GM20000 (cell line): ENCODE results near the gene GFOD2.

Source experiments
- DNase-seq: peaks from one replicate; pipeline ENCODE4 v3.0.0; 2012; ENCODE audit warnings: low spot score
- TF ChIP-seq, protein P1 (sequence below): IDR thresholded peaks from 2 replicates; pipeline ENCODE4 v1.5.1; 2012; ENCODE audit warnings: mild to moderate bottlenecking, control low read depth; ENCODE audit errors: extremely low read depth, missing control alignments

GFOD2 gene

DNA sequence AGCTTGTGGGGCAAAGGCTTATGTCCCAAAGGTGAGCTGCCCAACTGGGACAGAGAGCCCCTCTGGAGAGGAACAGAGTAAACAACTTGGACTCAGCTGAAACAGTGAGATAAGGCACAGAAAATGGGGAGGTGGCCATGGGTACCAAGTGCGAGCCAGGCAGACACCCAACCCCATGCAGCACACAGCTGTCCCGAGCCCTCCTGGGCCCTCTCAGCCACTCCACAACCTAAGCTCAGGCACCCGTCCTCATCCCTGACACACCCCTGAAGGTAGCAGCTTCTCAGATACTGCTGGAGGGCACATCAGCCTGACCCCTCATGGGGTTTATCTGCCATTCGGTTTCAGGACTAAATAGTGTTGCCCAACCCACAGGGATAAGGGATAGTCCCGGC, 4.8 kb upstream of the GFOD2 start:
- TF ChIP-seq, protein P1, sequence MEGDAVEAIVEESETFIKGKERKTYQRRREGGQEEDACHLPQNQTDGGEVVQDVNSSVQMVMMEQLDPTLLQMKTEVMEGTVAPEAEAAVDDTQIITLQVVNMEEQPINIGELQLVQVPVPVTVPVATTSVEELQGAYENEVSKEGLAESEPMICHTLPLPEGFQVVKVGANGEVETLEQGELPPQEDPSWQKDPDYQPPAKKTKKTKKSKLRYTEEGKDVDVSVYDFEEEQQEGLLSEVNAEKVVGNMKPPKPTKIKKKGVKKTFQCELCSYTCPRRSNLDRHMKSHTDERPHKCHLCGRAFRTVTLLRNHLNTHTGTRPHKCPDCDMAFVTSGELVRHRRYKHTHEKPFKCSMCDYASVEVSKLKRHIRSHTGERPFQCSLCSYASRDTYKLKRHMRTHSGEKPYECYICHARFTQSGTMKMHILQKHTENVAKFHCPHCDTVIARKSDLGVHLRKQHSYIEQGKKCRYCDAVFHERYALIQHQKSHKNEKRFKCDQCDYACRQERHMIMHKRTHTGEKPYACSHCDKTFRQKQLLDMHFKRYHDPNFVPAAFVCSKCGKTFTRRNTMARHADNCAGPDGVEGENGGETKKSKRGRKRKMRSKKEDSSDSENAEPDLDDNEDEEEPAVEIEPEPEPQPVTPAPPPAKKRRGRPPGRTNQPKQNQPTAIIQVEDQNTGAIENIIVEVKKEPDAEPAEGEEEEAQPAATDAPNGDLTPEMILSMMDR: no peak
- DNase-seq: no peak

DNA sequence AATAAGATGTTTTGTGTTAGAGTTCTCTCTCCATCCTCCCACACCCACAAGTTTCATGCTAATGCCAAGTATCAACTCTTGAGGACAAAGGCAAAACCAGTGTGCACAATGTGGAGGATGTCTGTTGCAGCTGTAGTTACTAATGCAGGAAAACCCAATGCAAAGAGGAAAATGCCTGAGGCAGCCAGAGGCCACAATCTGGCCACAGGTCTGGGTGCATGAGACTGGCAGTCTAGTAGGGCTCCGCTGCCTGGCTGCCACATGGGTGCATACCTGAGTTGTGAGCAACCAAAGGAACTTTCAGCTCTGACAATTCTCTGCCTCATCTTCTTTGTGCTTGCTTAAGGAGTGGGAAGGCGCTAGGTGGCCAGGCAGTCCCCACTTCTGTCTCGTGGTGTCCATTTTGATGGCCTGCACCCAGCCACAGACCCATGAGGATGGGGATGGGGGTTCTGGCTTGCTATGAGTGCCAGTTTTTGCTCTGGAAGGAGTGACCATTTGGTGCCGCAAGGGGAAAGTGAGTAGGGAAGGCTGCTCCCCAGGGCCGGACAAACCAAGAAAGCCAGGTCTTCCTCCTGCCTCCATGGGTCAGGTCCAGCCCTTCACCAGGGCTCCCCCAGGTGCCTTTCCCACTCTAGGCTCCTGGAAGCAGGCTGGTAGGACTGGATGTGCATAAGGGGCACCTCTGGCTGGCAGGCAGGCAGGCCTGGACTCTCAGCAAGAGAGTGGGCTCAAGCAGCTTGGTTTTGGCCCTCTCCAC, 4.2 kb upstream of the GFOD2 start:
- TF ChIP-seq, protein P1: no peak
- no peak for DNase-seq

DNA sequence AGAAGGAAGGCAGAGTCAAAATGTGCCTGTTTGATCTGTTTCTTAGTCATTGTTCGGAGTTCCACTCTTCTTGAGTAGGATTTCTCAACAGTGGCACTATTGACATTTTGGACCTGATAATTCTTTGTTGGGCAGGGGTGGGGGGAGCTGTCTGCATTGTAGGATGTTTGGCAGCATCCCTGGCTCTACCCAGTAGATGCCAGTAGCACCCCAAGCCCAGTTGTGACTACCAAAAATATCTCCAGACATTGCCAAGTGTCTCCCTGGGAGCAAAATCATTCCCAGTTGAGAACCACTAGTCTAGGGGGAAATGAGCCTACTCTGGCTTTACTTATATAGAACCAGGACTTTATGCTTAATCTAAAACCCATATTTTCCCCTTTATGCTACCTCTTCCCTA, 1.1 kb upstream of the GFOD2 start:
- no peak for DNase-seq
- TF ChIP-seq, protein P1: no peak

DNA sequence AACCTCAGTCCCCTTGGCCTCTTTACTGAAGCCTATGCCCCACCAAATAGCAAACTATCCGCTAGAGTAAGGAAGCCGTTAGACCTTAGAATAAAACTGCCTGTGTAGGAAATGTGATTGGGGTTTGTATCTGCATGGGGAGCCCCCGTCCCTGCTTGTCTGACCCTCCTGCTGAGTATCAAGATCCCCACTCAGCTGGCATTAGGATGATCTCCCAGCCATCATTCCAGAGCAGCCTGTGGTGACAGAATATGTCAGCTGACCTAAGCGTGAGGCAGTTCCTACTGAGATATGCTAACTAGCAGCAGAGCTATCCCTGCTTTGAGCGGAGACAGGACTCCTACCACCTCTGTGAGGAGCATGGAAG, 645 bp upstream of the GFOD2 start:
- DNase-seq: peak; percentile 44
- TF ChIP-seq, protein P1: no peak

GRCh38 chr16:67718668-67719047, 458 bp downstream of the GFOD2 start:
- TF ChIP-seq, protein P1: no peak
- peak; percentile 56 for DNase-seq

DNA sequence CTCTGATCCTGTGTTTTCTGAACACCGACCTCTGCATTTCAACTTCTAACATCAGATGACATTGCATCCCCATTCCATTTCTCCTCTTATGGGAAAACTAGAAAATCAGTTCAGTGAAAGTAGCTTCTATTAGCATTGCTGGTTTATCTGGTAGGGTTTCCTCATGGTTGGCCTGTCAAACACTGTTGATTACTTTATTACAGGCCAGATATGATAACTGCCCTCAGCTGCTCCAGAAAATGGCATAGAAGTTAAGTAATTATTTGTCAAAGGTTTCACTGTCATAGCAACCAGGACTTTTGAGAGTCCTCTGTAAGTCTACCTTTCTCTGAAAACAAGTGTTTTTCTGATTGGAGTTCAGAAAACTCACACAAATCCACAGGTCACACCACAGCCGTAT, 3.0 kb downstream of the GFOD2 start:
- TF ChIP-seq, protein P1: no peak

DNA sequence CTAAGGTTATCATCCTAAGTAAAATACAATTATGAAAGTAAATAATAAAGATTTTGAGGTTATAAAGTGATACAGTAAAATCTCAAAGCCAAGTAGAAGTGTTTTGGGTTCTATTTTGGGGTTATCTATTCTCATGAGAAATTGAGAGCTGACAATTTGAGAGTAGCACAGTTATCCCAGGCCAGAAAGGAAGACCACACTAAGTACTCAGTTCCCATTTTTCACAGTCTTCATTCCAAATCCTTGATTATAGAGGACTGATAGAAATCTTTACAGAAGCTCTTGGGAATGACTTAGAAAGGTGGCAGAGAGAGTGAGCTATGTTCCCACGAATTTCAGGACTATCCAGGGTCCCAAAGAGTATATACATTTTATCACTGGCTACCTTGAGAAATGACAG, 4.6 kb downstream of the GFOD2 start:
- DNase-seq: no peak
- TF ChIP-seq, protein P1: no peak

More for the DNA sequence above, 3.0 kb downstream of the GFOD2 start:
- no peak for DNase-seq
